GM19397 (cell line): Measurements from ENCODE around the gene ACSM2B.
"Not testable (repeated sequence)": the region's sequence is repeated elsewhere in the genome, so short reads cannot be mapped to it uniquely, and the experiment has no call there.

Experiments
- ATAC-seq: cut with Tn5 transposase; IDR thresholded peaks from one replicate; pipeline ENCODE4 v1.9.1; 2021; ENCODE audit warnings: mild to moderate bottlenecking, moderate library complexity; ENCODE audit not compliant: unreplicated experiment

The ACSM2B gene

GRCh38 chr16:20598832-20599469 is 22.8 kb upstream of the ACSM2B start:
- ATAC-seq: no peak

GRCh38 chr16:20595694-20596093 is 19.5 kb upstream of the ACSM2B start:
- not testable (repeated sequence) for ATAC-seq

DNA sequence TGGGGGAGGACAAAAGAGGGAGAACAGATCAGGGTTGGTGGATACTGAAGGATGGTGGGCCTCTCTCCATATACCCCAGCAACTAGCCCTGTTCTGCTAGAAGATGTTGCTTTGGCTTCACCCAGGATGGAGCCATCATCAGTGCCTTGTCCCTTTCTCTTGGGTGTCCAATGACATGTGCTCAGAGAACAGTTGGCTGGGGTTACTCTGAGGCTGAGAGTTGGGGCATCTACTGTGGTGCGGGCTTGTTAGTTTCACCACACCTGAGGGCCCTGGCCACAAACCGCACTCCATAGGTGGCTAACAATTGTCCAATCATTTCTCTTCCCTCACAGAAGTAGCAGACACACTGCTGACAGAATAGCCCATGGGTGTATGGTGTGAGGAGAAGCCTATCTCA is 18.9 kb upstream of the ACSM2B start:
- not testable (repeated sequence) for ATAC-seq

GRCh38 chr16:20592780-20593179 is 16.6 kb upstream of the ACSM2B start:
- not testable (repeated sequence) for ATAC-seq

- not testable (repeated sequence) for ATAC-seq
Observed at GRCh38 chr16:20589486-20589885, 13.3 kb upstream of the ACSM2B start.

GRCh38 chr16:20587645-20588074 is 11.5 kb upstream of the ACSM2B start:
- ATAC-seq: not testable (repeated sequence)

DNA sequence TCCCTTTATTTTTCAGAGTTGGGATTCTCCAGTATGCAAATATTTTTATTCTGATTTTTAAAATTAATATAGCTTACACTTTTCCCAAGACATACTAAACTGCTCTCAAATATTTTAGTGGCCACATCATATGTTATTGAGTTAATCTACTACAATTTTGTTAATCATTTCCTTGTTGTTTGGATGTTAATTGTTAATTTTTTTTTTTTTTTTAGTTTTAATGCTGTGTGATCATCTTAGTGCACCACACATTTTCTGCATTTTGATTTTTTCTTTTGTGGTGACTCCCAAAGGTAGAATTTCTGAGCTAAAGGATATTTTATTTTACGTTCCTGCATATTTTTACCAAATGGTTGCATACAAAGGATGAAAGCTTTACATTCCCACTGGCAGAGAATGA is 10.5 kb upstream of the ACSM2B start:
- ATAC-seq: not testable (repeated sequence)

- ATAC-seq: not testable (repeated sequence)
Observed at GRCh38 chr16:20586112-20586511, 9.9 kb upstream of the ACSM2B start.

GRCh38 chr16:20580487-20581259 is 4.5 kb upstream of the ACSM2B start:
- ATAC-seq: not testable (repeated sequence)

DNA sequence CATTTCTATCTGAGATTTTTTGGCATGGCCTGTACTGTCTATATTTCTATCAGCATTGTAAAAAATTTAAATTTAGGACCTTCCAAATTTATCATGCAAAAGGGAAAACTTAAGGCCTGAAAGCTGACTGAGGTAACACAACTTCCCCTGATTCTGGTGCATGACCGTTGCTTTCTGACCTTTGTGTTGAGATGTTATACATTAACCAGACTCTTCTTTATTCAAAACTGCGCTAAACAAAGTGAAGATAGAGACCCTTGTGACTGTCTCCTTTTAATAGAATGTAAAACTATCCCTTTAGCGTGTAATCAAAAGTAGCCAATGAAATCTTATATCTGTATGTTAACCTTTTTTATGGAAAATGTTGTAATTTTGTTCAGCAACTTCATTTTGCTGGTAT is 1.9 kb upstream of the ACSM2B start:
- ATAC-seq: not testable (repeated sequence)

GRCh38 chr16:20569117-20569651 is 7.0 kb downstream of the ACSM2B start:
- not testable (repeated sequence) for ATAC-seq

- no peak for ATAC-seq
Observed at GRCh38 chr16:20568404-20568803, 7.8 kb downstream of the ACSM2B start.

DNA sequence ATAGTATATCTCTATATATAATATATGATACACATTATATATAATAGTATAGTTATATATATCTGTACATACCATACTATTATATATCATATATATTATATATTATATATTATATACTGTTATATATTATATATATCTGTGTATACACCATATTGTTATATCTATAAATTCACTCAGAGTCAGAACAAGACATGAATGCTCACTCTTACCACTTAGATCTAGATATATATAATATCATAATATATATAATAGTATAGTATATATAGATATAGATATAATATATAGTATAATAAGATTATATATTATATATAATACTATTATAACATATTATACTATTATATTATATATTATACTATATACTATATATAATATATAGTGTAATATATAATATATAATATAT is 9.3 kb downstream of the ACSM2B start:
- ATAC-seq: no peak

DNA sequence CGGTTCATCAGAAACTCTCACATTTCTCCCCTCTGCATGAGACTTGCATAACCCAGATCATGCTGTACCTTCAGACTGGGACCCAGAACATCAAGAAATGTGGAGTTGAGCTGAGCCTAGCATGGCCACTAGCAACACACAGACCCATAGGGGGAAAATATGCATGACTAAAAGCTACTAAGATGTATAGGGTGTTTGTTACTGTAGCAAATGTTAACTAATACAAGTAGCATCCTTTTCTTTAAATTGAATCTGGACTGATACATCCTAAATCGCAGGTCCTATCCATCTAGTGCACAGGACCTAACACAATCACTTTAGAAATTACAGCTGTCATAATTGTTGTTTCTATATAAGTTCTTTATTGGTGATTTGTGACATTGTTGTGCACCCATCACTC is 10.8 kb downstream of the ACSM2B start:
- ATAC-seq: not testable (repeated sequence)

DNA sequence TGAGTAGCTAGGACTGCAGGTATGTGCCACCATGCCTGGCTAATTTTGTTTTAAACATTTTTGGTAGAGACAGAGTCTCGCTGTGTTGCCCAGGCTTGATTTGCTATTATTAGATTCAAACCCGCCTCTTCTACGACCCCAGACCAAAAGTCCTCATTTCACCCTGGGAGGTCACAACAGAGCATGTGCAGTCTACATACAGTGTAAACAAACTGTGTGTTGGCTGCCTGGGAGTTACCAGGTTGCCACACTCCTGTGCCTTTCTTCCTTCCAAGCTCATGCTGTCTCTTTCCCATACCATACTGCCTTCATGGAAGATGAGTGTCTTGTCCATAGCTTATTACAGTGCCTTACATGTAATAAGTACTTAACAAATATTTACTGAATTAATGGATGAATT is 11.9 kb downstream of the ACSM2B start:
- ATAC-seq: not testable (repeated sequence)

DNA sequence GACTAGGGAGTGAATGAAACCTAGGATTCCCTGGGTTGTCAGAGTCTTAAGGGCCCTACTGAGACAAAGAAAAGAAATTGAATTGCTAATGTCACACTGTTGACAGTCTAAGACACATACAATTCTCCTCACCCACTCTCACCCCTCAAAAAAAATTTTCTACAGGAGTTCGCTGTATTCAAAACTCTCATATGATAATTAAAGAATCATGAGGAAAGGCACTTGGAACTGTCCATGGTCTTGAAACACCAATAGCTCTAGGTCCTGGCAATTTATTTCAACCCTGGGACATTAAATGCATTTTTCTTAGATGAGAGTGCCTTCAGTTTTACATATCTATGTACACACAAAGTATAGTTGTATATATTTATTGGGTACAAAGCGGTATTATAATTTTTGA is 20.5 kb downstream of the ACSM2B start:
- ATAC-seq: not testable (repeated sequence)

GRCh38 chr16:20554689-20555088 is 21.5 kb downstream of the ACSM2B start:
- ATAC-seq: not testable (repeated sequence)

GRCh38 chr16:20553493-20553892 is 22.7 kb downstream of the ACSM2B start:
- not testable (repeated sequence) for ATAC-seq

GRCh38 chr16:20546951-20547350 is 29.2 kb downstream of the ACSM2B start:
- not testable (repeated sequence) for ATAC-seq

- ATAC-seq: not testable (repeated sequence)
Observed at GRCh38 chr16:20546278-20546853, 29.8 kb downstream of the ACSM2B start.

- not testable (repeated sequence) for ATAC-seq
Observed at GRCh38 chr16:20540603-20541316, 35.4 kb downstream of the ACSM2B start.
